Panc1 (cell line): Measurements from ENCODE around the gene SCYGR3. TPM values are rescaled to one million over a fixed set of nuclear protein-coding genes. Genes with fewer than 3 reads are reported as not detected.

Experiments used
- total RNA-seq: library from RNA; stranded (reverse); gene quantifications from one replicate; pipeline ENCODE4 v1.2.1, GENCODE V29; 2021; ENCODE audit not compliant: unreplicated experiment

Gene SCYGR3
- total RNA-seq, 1 experiment from 2014 or later = not detected

Other genes with a start within 250 kb of the SCYGR3 start
- not detected for gene TM4SF20, start 235.5 kb downstream of the SCYGR3 start, total RNA-seq
- gene SCYGR1, start 226.9 kb downstream of the SCYGR3 start, total RNA-seq = not detected
- 98.5 TPM for gene AGFG1, start 142.7 kb downstream of the SCYGR3 start, total RNA-seq
- not detected for gene SCYGR2, start 15.9 kb downstream of the SCYGR3 start, total RNA-seq
- not detected for gene SCYGR4, start 2.7 kb upstream of the SCYGR3 start, total RNA-seq
- gene SCYGR5, start 52.0 kb upstream of the SCYGR3 start, total RNA-seq = not detected
- gene SLC19A3, start 103.2 kb upstream of the SCYGR3 start, total RNA-seq = 0.28 TPM
- gene SCYGR6, start 109.9 kb upstream of the SCYGR3 start, total RNA-seq = not detected
- not detected for gene SCYGR7, start 113.5 kb upstream of the SCYGR3 start, total RNA-seq
- not detected for gene SCYGR8, start 131.1 kb upstream of the SCYGR3 start, total RNA-seq
- not detected for gene CCL20, start 199.0 kb upstream of the SCYGR3 start, total RNA-seq